Skin epidermis (tissue), 12 donors: ENCODE measurements around the gene CANT1.

Experiments used
- H3K27ac ChIP-seq, 21 experiments: fragments of 200-600 bp; sonication (generic) in 11 of 21; one replicate each; pipeline ENCODE4 v1.5.0; 2020; ENCODE audit warnings: mild to moderate bottlenecking in 3 of 21, inconsistent platforms in 2 of 21, moderate library complexity in 2 of 21
- H3K4me3 ChIP-seq, 7 experiments: fragments of 200-600 bp; sonication (generic) in 2 of 7; one replicate each; pipeline ENCODE4 v1.5.0; 2020; ENCODE audit warnings: inconsistent platforms in 2 of 7, mild to moderate bottlenecking in 2 of 7, moderate library complexity in 1 of 7

CANT1 gene

GRCh38 chr17:78988152-78988551 lies 21.4 kb downstream of the CANT1 start:
- Histone ChIP-seq H3K27ac (no peak overlapping the region), H3K4me3 (no peak overlapping the region)

GRCh38 chr17:78986649-78987328 lies 22.8 kb downstream of the CANT1 start:
- Histone ChIP-seq H3K4me3 (peak overlapping the region in 5 of 7 experiments; percentile 3 to 19 (median 9)), H3K27ac (peak overlapping the region in 19 of 21 experiments; percentile 9 to 82 (median 57))

GRCh38 chr17:78986048-78986648 lies 23.4 kb downstream of the CANT1 start:
- Histone ChIP-seq H3K27ac (peak overlapping the region in 19 of 21 experiments; percentile 4 to 82 (median 57)), H3K4me3 (peak overlapping the region in 3 of 7 experiments; percentile 9 to 19 (median 14))

GRCh38 chr17:78985395-78985794 lies 24.2 kb downstream of the CANT1 start:
- no peak overlapping the region for H3K4me3 ChIP-seq
- peak overlapping the region in 5 of 21 experiments; percentile 6 to 71 (median 63) for H3K27ac ChIP-seq

GRCh38 chr17:78981010-78981888 lies 28.3 kb downstream of the CANT1 start:
- Histone ChIP-seq H3K27ac (peak overlapping the region in 1 of 21 experiments; percentile 15), H3K4me3 (no peak overlapping the region)

- H3K4me3 ChIP-seq = no peak overlapping the region
- peak overlapping the region in 3 of 21 experiments; percentile 15 to 72 (median 42) for H3K27ac ChIP-seq
These were observed 29.0 kb downstream of the CANT1 start for GRCh38 chr17:78980624-78980972.

GRCh38 chr17:78979780-78980623 lies 29.6 kb downstream of the CANT1 start, which contains the start of gene LGALS3BP:
LGALS3BP (minus strand) TSS chr17:78979923; CDS start chr17:78977191, 2,732 bp downstream.
- Histone ChIP-seq H3K4me3 (peak within 1 kb of the TSS in 6 of 7 experiments; percentile 1 to 44 (median 27)), H3K27ac (peak within 1 kb of the TSS in 18 of 21 experiments; percentile 1 to 82 (median 35))

GRCh38 chr17:78977997-78978973 lies 31.3 kb downstream of the CANT1 start:
- peak overlapping the region in 1 of 7 experiments; percentile 44 for H3K4me3 ChIP-seq
- H3K27ac ChIP-seq = peak overlapping the region in 3 of 21 experiments; percentile 23 to 42 (median 30)

GRCh38 chr17:78977681-78977943 lies 32.0 kb downstream of the CANT1 start:
- no peak overlapping the region for H3K4me3 ChIP-seq
- H3K27ac ChIP-seq = peak overlapping the region in 5 of 21 experiments; percentile 13 to 82 (median 27)

GRCh38 chr17:78976907-78977680 lies 32.5 kb downstream of the CANT1 start:
- Histone ChIP-seq H3K4me3 (no peak overlapping the region), H3K27ac (peak overlapping the region in 6 of 21 experiments; percentile 13 to 82 (median 71))

- Histone ChIP-seq H3K27ac (peak overlapping the region in 16 of 21 experiments; percentile 2 to 82 (median 65)), H3K4me3 (no peak overlapping the region)
These were observed 34.7 kb downstream of the CANT1 start for GRCh38 chr17:78974635-78975591.

- H3K4me3 ChIP-seq = no peak overlapping the region
- H3K27ac ChIP-seq = peak overlapping the region in 3 of 21 experiments; percentile 10 to 63 (median 14)
These were observed 35.6 kb downstream of the CANT1 start for GRCh38 chr17:78973792-78974520.

GRCh38 chr17:78973196-78973595 lies 36.4 kb downstream of the CANT1 start:
- Histone ChIP-seq H3K27ac (no peak overlapping the region), H3K4me3 (no peak overlapping the region)

- Histone ChIP-seq H3K27ac (no peak overlapping the region), H3K4me3 (no peak overlapping the region)
These were observed 37.0 kb downstream of the CANT1 start for GRCh38 chr17:78972507-78973105.

- H3K27ac ChIP-seq = peak overlapping the region in 1 of 21 experiments; percentile 37
- no peak overlapping the region for H3K4me3 ChIP-seq
These were observed 37.6 kb downstream of the CANT1 start for GRCh38 chr17:78971756-78972506.
